Activated CD4-positive, alpha-beta T cell treated with anti-CD3 and anti-CD28 coated beads for 36 hours (primary cell): ENCODE measurements around the gene AGPAT3. TPM values are rescaled to one million over a fixed set of nuclear protein-coding genes. Genes with fewer than 3 reads are reported as not detected.

Experiments used
- ATAC-seq: fragments of 200-7000 bp; cut with Tn5 transposase; one replicate; pipeline ENCODE4 v1.10.0; 2021; ENCODE audit warnings: mild to moderate bottlenecking, moderate library complexity
- CTCF ChIA-PET: fragments of 350-600 bp; sonication (Branson Sonifier 250); formaldehyde crosslinking; loops from one replicate; lab custom pipeline; 2021; ENCODE audit warnings: antibody characterized with exemption; lab: Charles Lee
- POLR2A ChIA-PET: fragments of 350-600 bp; sonication (Branson Sonifier 250); formaldehyde crosslinking; loops from one replicate; lab custom pipeline; 2021; ENCODE audit warnings: antibody characterized with exemption, inconsistent platforms; lab: Charles Lee
- DNase-seq: peaks from one replicate; pipeline ENCODE4 v3.0.0-alpha.2; 2020
- H3K27ac Mint-ChIP-seq: one replicate; pipeline ENCODE4 v1.8.0; 2021; ENCODE audit warnings: mixed read lengths
- H3K27me3 Mint-ChIP-seq: one replicate; pipeline ENCODE4 v1.8.0; 2021; ENCODE audit warnings: mixed read lengths
- H3K36me3 Mint-ChIP-seq: one replicate; pipeline ENCODE4 v1.8.0; 2021; ENCODE audit warnings: low read depth, mixed read lengths
- H3K4me1 Mint-ChIP-seq: one replicate; pipeline ENCODE4 v1.8.0; 2021; ENCODE audit warnings: mixed read lengths
- H3K4me3 Mint-ChIP-seq: one replicate; pipeline ENCODE4 v1.8.0; 2021; ENCODE audit warnings: mild to moderate bottlenecking, moderate library complexity, mixed read lengths
- H3K9me3 Mint-ChIP-seq: one replicate; pipeline ENCODE4 v1.8.0; 2021; ENCODE audit warnings: low read depth, mixed read lengths
- intact Hi-C, 2 experiments: fragments of 100-400 bp; cut with DNase I in 1 of 2; cut with micrococcal nuclease in 1 of 2; formaldehyde crosslinking; loops; one replicate each; pipeline versions ENCODE4 v1.14.2 to v1.15.1; 2022 to 2024; cut with DNase I, micrococcal nuclease
- total RNA-seq, 2 experiments: library from RNA; stranded (reverse); gene quantifications; one replicate each; pipeline ENCODE4 v1.2.3, GENCODE V29; 2021

AGPAT3 gene
- total RNA-seq, 2 experiments from 2014 or later = 73.5 to 90.7 TPM

DNA sequence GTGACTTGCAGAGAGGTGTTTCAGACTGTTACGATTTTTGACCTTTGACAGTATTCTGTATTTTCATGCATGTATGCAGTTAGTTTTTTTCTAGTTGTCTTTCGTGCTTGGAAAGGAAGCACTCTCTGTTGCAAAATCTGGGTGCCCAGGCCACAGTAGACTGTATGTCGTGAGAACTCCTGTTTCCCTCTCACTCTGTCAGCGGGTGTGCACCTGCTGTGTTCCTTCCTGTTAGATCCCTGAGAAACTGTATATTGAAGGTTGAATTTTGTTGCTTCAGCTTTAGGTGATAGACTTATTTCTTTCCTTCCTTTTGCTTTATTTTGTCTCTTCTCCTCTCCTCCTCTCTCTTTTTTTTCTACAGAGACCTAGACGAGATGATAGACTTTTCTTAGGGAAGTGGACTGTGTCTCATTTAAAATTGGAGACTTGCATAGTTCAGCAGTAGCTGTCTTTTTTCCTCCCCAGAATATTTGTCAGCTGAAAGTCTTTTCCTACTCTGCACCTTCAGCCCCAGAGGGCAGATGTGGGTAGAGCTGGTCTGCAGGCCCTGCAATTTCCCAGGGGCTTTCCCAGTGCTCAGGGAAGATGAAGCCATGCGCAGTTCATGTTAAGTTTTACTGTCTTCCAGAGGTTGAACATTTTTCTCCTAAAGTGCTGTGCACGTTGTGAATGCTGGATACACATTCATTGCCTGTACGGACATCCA lies 148.5 kb downstream of the AGPAT3 start:
- no peaks in the 10 kb centered on the region for H3K27me3 Mint-ChIP-seq
- H3K9me3 Mint-ChIP-seq = no peaks in the 10 kb centered on the region
- CTCF ChIA-PET = interaction anchor here (0.8 to 4.2 kb wide), 8 partner anchors 9 to 284 kb away, joined by 3 to 25 read pairs (median 4); no protein-coding TSS in a partner anchor
- peaks cover 15% of the 10 kb centered on the region for H3K36me3 Mint-ChIP-seq
- H3K4me3 Mint-ChIP-seq = peak overlapping the region; percentile 87
- H3K27ac Mint-ChIP-seq = peak overlapping the region; percentile 93
- H3K4me1 Mint-ChIP-seq = peaks cover 56% of the 10 kb centered on the region
- ATAC-seq = peak; percentile 22
- intact Hi-C loops = loop anchor here (1.0 to 10.0 kb wide), 8 partner anchors 12 to 1135 kb away; partner anchors contain the start of genes ITGB2 (in 1 of the 2) and WDR4 (in 1 of the 2)
- POLR2A ChIA-PET = interaction anchor here (0.6 to 1.9 kb wide), 3 partner anchors 11 to 70 kb away, joined by 3 to 7 read pairs (median 4); no protein-coding TSS in a partner anchor
- peak; percentile 69 for DNase-seq

DNA sequence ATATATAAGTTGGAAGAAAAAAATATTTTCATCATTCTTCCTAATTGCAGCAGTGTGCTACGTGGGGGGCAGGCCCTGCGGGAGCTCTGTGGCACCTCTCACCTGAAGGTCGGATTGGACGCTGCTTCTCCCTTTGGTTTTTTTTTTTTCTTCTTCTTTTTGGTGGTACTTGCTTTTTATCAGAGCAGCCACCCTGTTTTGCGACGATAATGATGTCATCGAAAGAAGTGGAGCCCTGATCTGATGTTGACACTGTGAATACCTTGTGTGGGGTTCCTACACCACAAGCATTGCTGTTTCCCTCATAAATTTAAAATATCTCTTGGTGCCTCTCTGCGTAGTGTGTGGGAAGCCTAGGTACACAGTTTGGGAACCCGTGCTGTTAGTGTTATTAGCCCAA lies 152.6 kb downstream of the AGPAT3 start:
- POLR2A ChIA-PET = no interaction called here
- CTCF ChIA-PET = interaction anchor here (0.6 kb wide), 1 partner anchor 164 kb away, joined by 3 read pairs; no protein-coding TSS in a partner anchor
- no peak overlapping the region for H3K4me3 Mint-ChIP-seq
- no peak for ATAC-seq
- peak overlapping the region; percentile 79 for H3K27ac Mint-ChIP-seq
- H3K27me3 Mint-ChIP-seq = no peaks in the 10 kb centered on the region
- H3K4me1 Mint-ChIP-seq = peaks cover 83% of the 10 kb centered on the region
- H3K36me3 Mint-ChIP-seq = peaks cover 18% of the 10 kb centered on the region
- H3K9me3 Mint-ChIP-seq = no peaks in the 10 kb centered on the region
- DNase-seq = no peak
- intact Hi-C loops = loop anchor here in 1 of 2 experiments (10.0 kb wide), 1 partner anchor 907 kb away; the partner anchor contains the start of gene ITGB2

DNA sequence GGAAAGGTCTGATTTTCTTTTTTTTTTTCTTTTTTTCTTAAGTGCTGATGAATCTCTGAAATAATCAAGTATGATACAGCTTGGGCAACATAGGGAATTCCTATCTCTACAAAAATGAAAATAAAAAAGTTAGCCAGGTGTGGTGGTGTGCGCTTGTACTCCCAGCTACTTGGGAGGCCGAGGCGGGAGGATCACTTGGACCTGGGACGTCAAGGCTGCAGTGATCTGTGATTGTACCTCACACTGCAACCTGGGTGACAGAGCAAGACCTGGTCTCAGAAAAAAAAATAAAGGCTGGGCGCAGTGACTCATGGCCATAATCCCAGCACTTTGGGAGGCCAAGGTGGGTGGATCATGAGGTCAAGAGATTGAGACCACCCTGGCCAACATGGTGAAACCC lies 153.1 kb downstream of the AGPAT3 start:
- Mint-ChIP-seq H3K4me1 (peaks cover 86% of the 10 kb centered on the region), H3K36me3 (peaks cover 17% of the 10 kb centered on the region), H3K27me3 (no peaks in the 10 kb centered on the region), H3K4me3 (no peak overlapping the region), H3K9me3 (no peaks in the 10 kb centered on the region), H3K27ac (peak overlapping the region; percentile 79)
- no peak for ATAC-seq
- POLR2A ChIA-PET = no interaction called here
- DNase-seq = no peak
- CTCF ChIA-PET = no interaction called here
- intact Hi-C loops = loop anchor here in 1 of 2 experiments (10.0 kb wide), 1 partner anchor 907 kb away; the partner anchor contains the start of gene ITGB2

DNA sequence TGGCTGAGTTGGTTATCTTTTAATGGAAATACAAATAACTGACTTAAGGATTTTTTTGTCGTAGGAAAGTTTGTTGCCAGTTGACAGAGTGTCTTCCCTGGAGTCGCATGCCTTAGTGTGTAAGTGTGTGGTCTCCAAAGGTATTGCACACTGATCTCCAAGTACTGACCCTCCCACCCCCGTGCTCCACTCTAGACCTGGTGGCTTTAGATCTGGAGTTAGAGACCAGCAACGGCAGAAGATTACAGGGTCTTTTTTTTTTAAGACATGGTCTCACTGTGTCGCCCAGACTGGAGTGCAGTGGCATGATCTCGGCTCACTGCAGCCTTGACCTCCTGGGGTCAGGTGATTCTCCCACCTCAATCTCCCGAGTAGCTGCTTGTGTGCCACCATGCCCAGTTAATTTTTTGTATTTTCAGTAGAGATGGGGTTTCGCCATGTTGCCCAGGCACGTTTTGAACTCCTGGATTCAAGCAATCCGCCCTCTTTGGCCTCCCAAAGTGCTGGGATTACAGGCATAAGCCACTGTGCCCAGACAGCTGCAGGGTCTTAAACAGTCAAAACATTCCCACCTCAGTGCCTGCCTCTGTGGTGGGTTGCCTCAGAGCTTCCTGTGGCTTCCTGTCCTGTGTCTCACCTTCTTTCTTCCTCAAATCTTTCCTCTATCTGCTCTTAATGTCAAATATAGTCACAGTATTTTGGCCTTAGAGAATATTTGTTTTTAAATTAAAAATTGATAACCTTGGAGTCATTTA lies 154.0 kb downstream of the AGPAT3 start:
- no peak for ATAC-seq
- Mint-ChIP-seq H3K9me3 (no peaks in the 10 kb centered on the region), H3K36me3 (peaks cover 14% of the 10 kb centered on the region), H3K27me3 (no peaks in the 10 kb centered on the region), H3K4me3 (no peak overlapping the region), H3K27ac (peak overlapping the region; percentile 69), H3K4me1 (peaks cover 87% of the 10 kb centered on the region)
- DNase-seq = peak; percentile 17
- intact Hi-C loops = loop anchor here in 1 of 2 experiments (10.0 kb wide), 1 partner anchor 906 kb away; the partner anchor contains the start of gene ITGB2
- ChIA-PET POLR2A (interaction anchor here (0.7 to 1.1 kb wide), 2 partner anchors 64 to 67 kb away, joined by 3 to 4 read pairs; no protein-coding TSS in a partner anchor), CTCF (interaction anchor here (0.8 to 1.1 kb wide), 3 partner anchors 31 to 47 kb away, joined by 3 to 4 read pairs (median 3); no protein-coding TSS in a partner anchor)

DNA sequence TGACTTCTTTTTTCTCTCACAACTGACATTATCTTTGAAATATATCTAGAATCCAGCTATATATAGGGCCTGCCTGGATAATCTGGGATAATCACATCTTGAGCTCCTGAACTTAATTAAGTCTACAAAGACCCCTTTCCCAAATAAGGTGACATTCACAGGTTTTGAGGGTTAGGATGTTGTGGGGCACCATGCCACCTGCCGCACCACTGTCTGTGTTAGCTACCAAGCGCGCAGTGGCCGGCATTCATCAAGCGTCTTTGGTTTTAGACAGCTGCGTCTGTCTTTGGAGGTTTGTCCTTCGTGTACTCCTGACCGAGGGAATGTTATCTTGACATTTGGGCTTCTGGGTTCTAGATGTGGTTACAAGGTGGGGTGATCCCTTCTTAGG lies 154.5 kb downstream of the AGPAT3 start:
- POLR2A ChIA-PET = interaction anchor here (0.7 to 1.1 kb wide), 3 partner anchors 32 to 67 kb away, joined by 3 to 4 read pairs (median 3); no protein-coding TSS in a partner anchor
- no peak overlapping the region for H3K4me3 Mint-ChIP-seq
- H3K36me3 Mint-ChIP-seq = peaks cover 11% of the 10 kb centered on the region
- no peaks in the 10 kb centered on the region for H3K9me3 Mint-ChIP-seq
- H3K4me1 Mint-ChIP-seq = peaks cover 86% of the 10 kb centered on the region
- H3K27ac Mint-ChIP-seq = peak overlapping the region; percentile 69
- no peak for DNase-seq
- no peak for ATAC-seq
- H3K27me3 Mint-ChIP-seq = no peaks in the 10 kb centered on the region
- intact Hi-C loops = loop anchor here in 1 of 2 experiments (10.0 kb wide), 1 partner anchor 905 kb away; the partner anchor contains the start of gene ITGB2
- CTCF ChIA-PET = interaction anchor here (0.6 to 1.1 kb wide), 4 partner anchors 31 to 93 kb away, joined by 3 to 4 read pairs (median 4); no protein-coding TSS in a partner anchor

DNA sequence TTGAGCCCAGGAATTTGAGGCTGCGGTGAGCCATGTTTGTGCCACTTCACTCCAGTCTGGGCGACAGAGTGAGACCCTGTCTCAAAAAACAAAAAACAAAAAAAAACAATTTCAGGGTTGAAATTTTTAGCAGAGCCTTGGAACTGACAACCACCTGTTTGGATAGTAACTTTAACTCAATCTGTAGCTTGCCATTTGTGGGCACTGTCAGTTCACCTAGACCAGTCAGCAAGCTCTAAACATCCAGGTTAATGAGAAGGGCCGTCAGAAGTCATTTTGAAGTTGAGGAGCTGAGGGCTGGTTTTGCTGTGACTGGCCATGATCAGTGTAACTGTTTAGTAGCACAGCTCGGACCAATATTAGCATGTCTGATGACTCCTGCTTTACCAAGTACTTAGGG lies 155.5 kb downstream of the AGPAT3 start:
- no peaks in the 10 kb centered on the region for H3K27me3 Mint-ChIP-seq
- intact Hi-C loops = no loop called here

DNA sequence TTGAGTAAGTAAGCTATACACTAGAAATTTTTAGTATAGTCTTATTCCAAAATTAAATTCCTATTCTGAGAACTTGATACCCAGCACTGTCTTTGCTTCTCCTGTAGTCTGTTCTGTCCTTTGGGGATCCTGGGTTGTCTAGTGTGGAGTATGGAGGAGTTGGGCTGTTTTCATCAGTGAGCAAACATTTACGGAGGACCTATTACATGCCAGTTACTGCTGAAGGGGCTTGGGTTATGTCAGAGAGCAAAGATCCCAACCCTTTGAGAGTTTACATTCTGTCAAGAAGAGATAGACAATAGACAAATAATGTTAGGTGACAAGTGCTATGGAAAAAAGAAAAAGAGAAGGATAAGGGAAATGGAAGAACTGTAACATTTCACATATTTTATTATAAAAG lies 156.0 kb downstream of the AGPAT3 start:
- peak overlapping the region; percentile 27 for H3K27ac Mint-ChIP-seq
- CTCF ChIA-PET = interaction anchor here (1.2 kb wide), 1 partner anchor 10 kb away, joined by 5 read pairs; no protein-coding TSS in a partner anchor
- DNase-seq (no peak), ATAC-seq (no peak)
- H3K9me3 Mint-ChIP-seq = no peaks in the 10 kb centered on the region
- intact Hi-C loops = no loop called here
- no peak overlapping the region for H3K4me3 Mint-ChIP-seq
- no peaks in the 10 kb centered on the region for H3K27me3 Mint-ChIP-seq
- H3K36me3 Mint-ChIP-seq = peaks cover 13% of the 10 kb centered on the region
- POLR2A ChIA-PET = no interaction called here
- H3K4me1 Mint-ChIP-seq = peaks cover 88% of the 10 kb centered on the region

More for the DNA sequence above, 155.5 kb downstream of the AGPAT3 start:
- peaks cover 88% of the 10 kb centered on the region for H3K4me1 Mint-ChIP-seq
- ATAC-seq (no peak), DNase-seq (no peak)
- CTCF ChIA-PET = interaction anchor here (0.5 to 1.2 kb wide), 2 partner anchors 10 to 25 kb away, joined by 3 to 5 read pairs; no protein-coding TSS in a partner anchor
- POLR2A ChIA-PET = interaction anchor here (0.6 to 1.1 kb wide), 2 partner anchors 31 to 178 kb away, joined by 3 read pairs; no protein-coding TSS in a partner anchor
- H3K27ac Mint-ChIP-seq = peak overlapping the region; percentile 16
- no peaks in the 10 kb centered on the region for H3K9me3 Mint-ChIP-seq
- peaks cover 11% of the 10 kb centered on the region for H3K36me3 Mint-ChIP-seq
- no peak overlapping the region for H3K4me3 Mint-ChIP-seq

DNA sequence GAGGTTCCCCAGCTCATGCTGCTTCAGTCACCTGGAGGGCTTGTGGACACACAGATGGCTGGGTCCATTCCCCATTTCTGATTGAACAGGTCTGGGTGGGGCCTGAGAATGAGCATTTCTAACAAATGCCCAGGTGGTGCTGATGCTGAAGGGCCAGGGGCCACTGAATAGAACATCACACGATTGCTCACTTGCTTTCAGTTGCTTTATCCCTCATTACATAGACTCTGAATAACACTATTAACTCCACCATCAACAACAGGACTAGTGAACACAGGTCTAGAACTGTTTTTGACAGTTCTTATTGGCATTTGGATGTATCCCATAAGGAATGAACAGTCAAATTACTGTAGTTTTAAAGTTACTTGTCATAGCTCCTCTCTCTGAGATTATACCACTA lies 159.2 kb downstream of the AGPAT3 start:
- H3K36me3 Mint-ChIP-seq = peaks cover 15% of the 10 kb centered on the region
- peaks cover 87% of the 10 kb centered on the region for H3K4me1 Mint-ChIP-seq
- H3K9me3 Mint-ChIP-seq = no peaks in the 10 kb centered on the region
- ATAC-seq = peak; percentile 32
- H3K4me3 Mint-ChIP-seq = no peak overlapping the region
- DNase-seq = peak; percentile 30
- ChIA-PET CTCF (interaction anchor here (0.7 to 2.5 kb wide), 4 partner anchors 9 to 274 kb away, joined by 3 to 12 read pairs (median 4); no protein-coding TSS in a partner anchor), POLR2A (interaction anchor here (0.7 kb wide), 1 partner anchor 238 kb away, joined by 4 read pairs; no protein-coding TSS in a partner anchor)
- intact Hi-C loops = no loop called here
- peak overlapping the region; percentile 49 for H3K27ac Mint-ChIP-seq
- no peaks in the 10 kb centered on the region for H3K27me3 Mint-ChIP-seq

DNA sequence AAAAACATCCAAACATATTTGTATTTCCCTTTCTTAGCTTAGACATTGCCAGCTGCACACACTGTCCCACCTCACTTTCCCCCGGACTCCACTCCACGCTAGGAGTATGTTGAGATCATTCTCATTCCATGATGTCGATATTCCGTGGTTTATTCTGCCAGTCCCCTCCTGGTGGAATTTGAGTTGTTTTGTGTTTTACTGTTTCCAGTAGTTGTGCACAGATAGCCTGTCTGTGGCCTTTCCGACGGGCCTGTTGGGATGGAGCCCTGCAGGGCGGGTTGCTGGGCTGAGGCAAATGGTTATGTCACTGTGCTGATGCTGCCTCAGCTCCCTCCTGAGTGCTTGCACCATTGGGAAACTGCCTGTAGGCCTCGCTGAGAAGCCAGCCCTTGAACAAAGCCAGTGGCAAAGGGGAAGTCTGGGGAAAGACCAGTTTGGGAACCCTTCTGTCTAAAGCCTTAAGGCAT lies 159.9 kb downstream of the AGPAT3 start:
- ChIA-PET CTCF (interaction anchor here (1.3 to 2.5 kb wide), 2 partner anchors 10 to 12 kb away, joined by 4 to 12 read pairs; no protein-coding TSS in a partner anchor), POLR2A (no interaction called here)
- no peak for ATAC-seq
- peaks cover 15% of the 10 kb centered on the region for H3K36me3 Mint-ChIP-seq
- no peaks in the 10 kb centered on the region for H3K9me3 Mint-ChIP-seq
- H3K4me3 Mint-ChIP-seq = no peak overlapping the region
- no peaks in the 10 kb centered on the region for H3K27me3 Mint-ChIP-seq
- intact Hi-C loops = loop anchor here (1.0 kb wide), 2 partner anchors 11 to 13 kb away; partner anchors contain the start of gene TRAPPC10 (in 1 of the 2)
- H3K4me1 Mint-ChIP-seq = peaks cover 86% of the 10 kb centered on the region
- peak; percentile 22 for DNase-seq
- peak overlapping the region; percentile 83 for H3K27ac Mint-ChIP-seq

DNA sequence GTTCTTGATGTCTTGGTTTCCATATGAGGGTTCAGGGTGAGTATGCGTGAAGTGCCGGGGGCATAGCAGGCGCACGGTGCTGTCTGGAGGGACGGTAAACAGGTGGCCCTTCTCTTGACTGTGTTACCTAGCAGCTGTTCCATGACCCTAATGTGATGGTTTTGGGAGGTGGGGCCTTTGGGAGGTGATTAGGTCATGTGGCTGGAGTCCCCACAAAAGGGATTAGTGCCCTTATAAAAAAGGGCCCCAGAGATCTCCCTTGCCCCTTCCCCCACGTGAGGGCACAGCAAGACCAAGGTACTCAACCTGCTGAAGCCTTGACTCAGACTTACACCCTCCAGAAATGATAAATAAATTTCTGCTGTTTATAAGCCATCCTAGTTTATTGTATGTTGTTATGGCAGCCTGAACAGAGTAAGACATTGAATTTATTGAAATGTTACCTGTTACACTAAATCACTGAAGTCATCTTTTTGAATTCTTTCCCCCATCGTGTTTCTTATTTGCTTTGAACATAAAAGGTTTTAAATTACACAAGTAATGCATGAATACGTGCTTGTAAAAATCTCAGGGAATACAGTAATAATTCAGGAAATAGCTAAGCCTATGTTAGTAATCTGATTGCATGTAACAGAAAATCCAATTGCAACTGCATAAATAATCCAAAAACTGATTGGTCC lies 162.7 kb downstream of the AGPAT3 start:
- peaks cover 20% of the 10 kb centered on the region for H3K36me3 Mint-ChIP-seq
- CTCF ChIA-PET = no interaction called here
- no peaks in the 10 kb centered on the region for H3K27me3 Mint-ChIP-seq
- no peak overlapping the region for H3K27ac Mint-ChIP-seq
- intact Hi-C loops = no loop called here
- no peak overlapping the region for H3K4me3 Mint-ChIP-seq
- H3K9me3 Mint-ChIP-seq = no peaks in the 10 kb centered on the region
- DNase-seq (no peak), ATAC-seq (no peak)
- POLR2A ChIA-PET = no interaction called here
- H3K4me1 Mint-ChIP-seq = peaks cover 68% of the 10 kb centered on the region
